WTC11 (cell line): ENCODE measurements around the gene RAB11FIP3. TPM values are rescaled to one million over a fixed set of nuclear protein-coding genes. Genes with fewer than 3 reads are reported as not detected.

ENCODE experiments used
- ATAC-seq: fragments of 200-7000 bp; cut with Tn5 transposase; 2 replicates; pipeline ENCODE4 v1.10.0; 2021; ENCODE audit warnings: mild to moderate bottlenecking, moderate library complexity
- CTCF ChIA-PET: fragments of 300-600 bp; sonication (Branson Sonifier 250); formaldehyde crosslinking; loops from one replicate; lab custom pipeline; 2021; ENCODE audit warnings: antibody characterized with exemption; lab: Charles Lee
- POLR2A ChIA-PET: fragments of 350-600 bp; sonication (Branson Sonifier 250); formaldehyde crosslinking; loops from one replicate; lab custom pipeline; 2021; ENCODE audit warnings: antibody characterized with exemption; lab: Charles Lee
- DNase-seq: peaks from one replicate; pipeline ENCODE4 v3.0.0; 2021; ENCODE audit warnings: low spot score
- H3K27ac Mint-ChIP-seq: 2 replicates; pipeline ENCODE4 v1.8.0; 2021; ENCODE audit warnings: mixed read lengths
- H3K27me3 Mint-ChIP-seq: 2 replicates; pipeline ENCODE4 v1.8.0; 2021; ENCODE audit warnings: low read depth, mild to moderate bottlenecking, moderate library complexity, mixed read lengths
- H3K36me3 Mint-ChIP-seq: 2 replicates; pipeline ENCODE4 v1.8.0; 2021; ENCODE audit warnings: mixed read lengths
- H3K4me1 Mint-ChIP-seq: 2 replicates; pipeline ENCODE4 v1.8.0; 2022; ENCODE audit warnings: mixed read lengths
- H3K4me3 Mint-ChIP-seq: 2 replicates; pipeline ENCODE4 v1.8.0; 2021; ENCODE audit warnings: mild to moderate bottlenecking, moderate library complexity, mixed read lengths
- H3K9me3 Mint-ChIP-seq: 2 replicates; pipeline ENCODE4 v1.8.0; 2021; ENCODE audit warnings: mixed read lengths
- ATF6 ChIP-seq: sonication (generic); formaldehyde crosslinking; IDR thresholded peaks from 2 replicates; pipeline ENCODE4 v1.8.1; 2023; ENCODE audit warnings: mild to moderate bottlenecking, missing genetic modification reagents
- ELF4 ChIP-seq: sonication (generic); formaldehyde crosslinking; IDR thresholded peaks from 2 replicates; pipeline ENCODE4 v1.8.1; 2022; ENCODE audit warnings: low read depth, mild to moderate bottlenecking, moderate library complexity, missing genetic modification reagents
- JUN ChIP-seq: sonication (generic); formaldehyde crosslinking; IDR thresholded peaks from 2 replicates; pipeline ENCODE4 v1.8.0; 2023; ENCODE audit warnings: mild to moderate bottlenecking, missing genetic modification reagents
- NR2C2 ChIP-seq: sonication (generic); formaldehyde crosslinking; IDR thresholded peaks from 2 replicates; pipeline ENCODE4 v1.8.0; 2022; ENCODE audit warnings: mild to moderate bottlenecking, missing genetic modification reagents
- NR3C1 ChIP-seq: sonication (generic); formaldehyde crosslinking; conservative IDR thresholded peaks from 2 replicates; pipeline ENCODE4 v1.8.1; 2023; ENCODE audit warnings: low read depth, mild to moderate bottlenecking, missing genetic modification reagents
- RORB ChIP-seq: fragments of 250-450 bp; sonication (Bioruptor Pico); IDR thresholded peaks from 2 replicates; pipeline ENCODE4 v1.9.0; 2021; ENCODE audit warnings: mild to moderate bottlenecking
- SOX15 ChIP-seq: fragments of 250-450 bp; sonication (Bioruptor Pico); IDR thresholded peaks from 2 replicates; pipeline ENCODE4 v1.9.0; 2021; ENCODE audit warnings: mild to moderate bottlenecking
- TEAD4 ChIP-seq: sonication (generic); formaldehyde crosslinking; IDR thresholded peaks from 2 replicates; pipeline ENCODE4 v1.8.0; 2022; ENCODE audit warnings: mild to moderate bottlenecking, missing genetic modification reagents
- ZNF138 ChIP-seq: sonication (generic); formaldehyde crosslinking; conservative IDR thresholded peaks from 2 replicates; pipeline ENCODE4 v1.8.1; 2022; ENCODE audit warnings: mild to moderate bottlenecking, moderate library complexity, missing genetic modification reagents
- ZNF232 ChIP-seq: sonication (generic); formaldehyde crosslinking; IDR thresholded peaks from 2 replicates; pipeline ENCODE4 v1.8.0; 2022; ENCODE audit warnings: mild to moderate bottlenecking, missing genetic modification reagents
- ZNF416 ChIP-seq: fragments of 250-450 bp; sonication (Bioruptor Pico); IDR thresholded peaks from 2 replicates; pipeline ENCODE4 v1.9.0; 2021; ENCODE audit warnings: mild to moderate bottlenecking, inconsistent platforms
- ZNF671 ChIP-seq: fragments of 250-450 bp; sonication (Bioruptor Pico); IDR thresholded peaks from 2 replicates; pipeline ENCODE4 v1.8.0; 2021; ENCODE audit warnings: mild to moderate bottlenecking
- total RNA-seq: library from RNA; stranded (reverse); gene quantifications from 3 replicates; pipeline ENCODE4 v1.2.3, GENCODE V29; 2021
- TF ChIP-seq, protein P1 (sequence below): sonication (generic); formaldehyde crosslinking; IDR thresholded peaks from 2 replicates; pipeline ENCODE4 v1.8.1; 2023; ENCODE audit warnings: mild to moderate bottlenecking, missing genetic modification reagents, moderate library complexity
- TF ChIP-seq, protein P2 (sequence below): sonication (generic); formaldehyde crosslinking; IDR thresholded peaks from 2 replicates; pipeline ENCODE4 v1.8.0; 2022; ENCODE audit warnings: missing genetic modification reagents
- TF ChIP-seq, protein P3 (sequence below): sonication (generic); formaldehyde crosslinking; IDR thresholded peaks from 2 replicates; pipeline ENCODE4 v1.8.0; 2022; ENCODE audit warnings: mild to moderate bottlenecking, missing genetic modification reagents
- TF ChIP-seq, protein P4 (sequence below): fragments of 250-450 bp; sonication (Bioruptor Pico); IDR thresholded peaks from 2 replicates; pipeline ENCODE4 v1.8.0; 2021; ENCODE audit warnings: mild to moderate bottlenecking
- TF ChIP-seq, protein P5 (sequence below): sonication (generic); formaldehyde crosslinking; IDR thresholded peaks from 2 replicates; pipeline ENCODE4 v1.8.1; 2022; ENCODE audit warnings: low read depth, missing genetic modification reagents, borderline replicate concordance

RAB11FIP3 gene
- total RNA-seq, 1 experiment from 2014 or later = 38.6 TPM

DNA sequence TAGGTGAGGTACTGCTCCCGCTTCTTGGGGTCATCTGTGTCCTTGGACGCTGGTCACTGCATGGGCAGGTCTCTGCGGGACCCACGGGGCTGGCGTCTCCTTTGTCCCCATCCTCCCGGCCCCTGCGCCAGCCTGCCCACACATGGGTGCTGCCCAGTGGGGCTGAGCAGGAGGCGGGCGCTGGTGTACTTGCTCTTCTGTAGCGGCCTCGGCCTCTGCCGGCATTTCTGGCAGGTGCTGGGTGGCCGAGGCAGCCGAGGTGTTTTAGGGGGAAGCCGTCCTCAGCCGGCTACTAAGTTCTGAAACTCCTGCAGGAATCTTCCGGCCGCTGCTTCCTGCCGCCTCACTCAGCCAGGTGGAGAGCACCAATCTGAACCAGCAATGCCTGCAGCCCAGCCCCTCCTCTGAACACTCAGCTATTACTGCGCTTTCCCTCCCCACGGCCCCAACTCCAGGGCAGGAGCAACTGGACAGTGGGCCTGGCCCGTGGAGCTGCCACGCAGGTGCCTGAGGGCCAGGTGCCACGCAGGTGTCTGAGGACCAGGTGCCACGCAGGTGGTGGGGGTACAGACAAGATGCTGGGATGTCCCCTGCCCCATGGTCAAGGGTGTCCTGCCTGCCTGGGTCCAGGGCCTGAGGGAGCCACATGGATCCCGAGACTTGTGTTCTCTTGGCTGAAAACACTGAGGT is 13.7 kb upstream of the RAB11FIP3 start:
- no peaks in the 10 kb centered on the region for H3K4me1 Mint-ChIP-seq
- no peaks in the 10 kb centered on the region for H3K9me3 Mint-ChIP-seq
- peaks cover 6% of the 10 kb centered on the region; the same call in 1 of the 2 replicates for H3K36me3 Mint-ChIP-seq
- no peaks in the 10 kb centered on the region for H3K27me3 Mint-ChIP-seq
- DNase-seq (no peak), ATAC-seq (no peak)
- TF ChIP-seq JUN (CRISPR knock-in tag) = no peak
- TF ChIP-seq, protein P1, sequence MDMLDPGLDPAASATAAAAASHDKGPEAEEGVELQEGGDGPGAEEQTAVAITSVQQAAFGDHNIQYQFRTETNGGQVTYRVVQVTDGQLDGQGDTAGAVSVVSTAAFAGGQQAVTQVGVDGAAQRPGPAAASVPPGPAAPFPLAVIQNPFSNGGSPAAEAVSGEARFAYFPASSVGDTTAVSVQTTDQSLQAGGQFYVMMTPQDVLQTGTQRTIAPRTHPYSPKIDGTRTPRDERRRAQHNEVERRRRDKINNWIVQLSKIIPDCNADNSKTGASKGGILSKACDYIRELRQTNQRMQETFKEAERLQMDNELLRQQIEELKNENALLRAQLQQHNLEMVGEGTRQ = no peak
- TF ChIP-seq NR2C2 (CRISPR knock-in tag) = no peak
- TF ChIP-seq ZNF416 = no peak
- TF ChIP-seq, protein P2, sequence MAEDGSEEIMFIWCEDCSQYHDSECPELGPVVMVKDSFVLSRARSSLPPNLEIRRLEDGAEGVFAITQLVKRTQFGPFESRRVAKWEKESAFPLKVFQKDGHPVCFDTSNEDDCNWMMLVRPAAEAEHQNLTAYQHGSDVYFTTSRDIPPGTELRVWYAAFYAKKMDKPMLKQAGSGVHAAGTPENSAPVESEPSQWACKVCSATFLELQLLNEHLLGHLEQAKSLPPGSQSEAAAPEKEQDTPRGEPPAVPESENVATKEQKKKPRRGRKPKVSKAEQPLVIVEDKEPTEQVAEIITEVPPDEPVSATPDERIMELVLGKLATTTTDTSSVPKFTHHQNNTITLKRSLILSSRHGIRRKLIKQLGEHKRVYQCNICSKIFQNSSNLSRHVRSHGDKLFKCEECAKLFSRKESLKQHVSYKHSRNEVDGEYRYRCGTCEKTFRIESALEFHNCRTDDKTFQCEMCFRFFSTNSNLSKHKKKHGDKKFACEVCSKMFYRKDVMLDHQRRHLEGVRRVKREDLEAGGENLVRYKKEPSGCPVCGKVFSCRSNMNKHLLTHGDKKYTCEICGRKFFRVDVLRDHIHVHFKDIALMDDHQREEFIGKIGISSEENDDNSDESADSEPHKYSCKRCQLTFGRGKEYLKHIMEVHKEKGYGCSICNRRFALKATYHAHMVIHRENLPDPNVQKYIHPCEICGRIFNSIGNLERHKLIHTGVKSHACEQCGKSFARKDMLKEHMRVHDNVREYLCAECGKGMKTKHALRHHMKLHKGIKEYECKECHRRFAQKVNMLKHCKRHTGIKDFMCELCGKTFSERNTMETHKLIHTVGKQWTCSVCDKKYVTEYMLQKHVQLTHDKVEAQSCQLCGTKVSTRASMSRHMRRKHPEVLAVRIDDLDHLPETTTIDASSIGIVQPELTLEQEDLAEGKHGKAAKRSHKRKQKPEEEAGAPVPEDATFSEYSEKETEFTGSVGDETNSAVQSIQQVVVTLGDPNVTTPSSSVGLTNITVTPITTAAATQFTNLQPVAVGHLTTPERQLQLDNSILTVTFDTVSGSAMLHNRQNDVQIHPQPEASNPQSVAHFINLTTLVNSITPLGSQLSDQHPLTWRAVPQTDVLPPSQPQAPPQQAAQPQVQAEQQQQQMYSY (CRISPR knock-in tag) = no peak
- TF ChIP-seq SOX15 (CRISPR knock-in tag) = no peak
- TF ChIP-seq ATF6 (CRISPR knock-in tag) = no peak
- no peak for TF ChIP-seq ZNF671 (CRISPR knock-in tag)
- TF ChIP-seq, protein P3, sequence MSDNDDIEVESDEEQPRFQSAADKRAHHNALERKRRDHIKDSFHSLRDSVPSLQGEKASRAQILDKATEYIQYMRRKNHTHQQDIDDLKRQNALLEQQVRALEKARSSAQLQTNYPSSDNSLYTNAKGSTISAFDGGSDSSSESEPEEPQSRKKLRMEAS = no peak
- TF ChIP-seq ZNF232 (CRISPR knock-in tag) = no peak
- TF ChIP-seq, protein P4, sequence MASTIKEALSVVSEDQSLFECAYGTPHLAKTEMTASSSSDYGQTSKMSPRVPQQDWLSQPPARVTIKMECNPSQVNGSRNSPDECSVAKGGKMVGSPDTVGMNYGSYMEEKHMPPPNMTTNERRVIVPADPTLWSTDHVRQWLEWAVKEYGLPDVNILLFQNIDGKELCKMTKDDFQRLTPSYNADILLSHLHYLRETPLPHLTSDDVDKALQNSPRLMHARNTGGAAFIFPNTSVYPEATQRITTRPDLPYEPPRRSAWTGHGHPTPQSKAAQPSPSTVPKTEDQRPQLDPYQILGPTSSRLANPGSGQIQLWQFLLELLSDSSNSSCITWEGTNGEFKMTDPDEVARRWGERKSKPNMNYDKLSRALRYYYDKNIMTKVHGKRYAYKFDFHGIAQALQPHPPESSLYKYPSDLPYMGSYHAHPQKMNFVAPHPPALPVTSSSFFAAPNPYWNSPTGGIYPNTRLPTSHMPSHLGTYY (CRISPR knock-in tag) = no peak
- TF ChIP-seq NR3C1 (CRISPR knock-in tag) = no peak
- TF ChIP-seq RORB = no peak
- ChIA-PET CTCF (interaction anchor here (0.6 kb wide), 2 partner anchors 25 to 304 kb away, joined by 3 read pairs; no protein-coding TSS in a partner anchor), POLR2A (interaction anchor here (0.7 kb wide), 1 partner anchor 175 kb away, joined by 5 read pairs; no protein-coding TSS in a partner anchor)
- H3K4me3 Mint-ChIP-seq = no peak overlapping the region
- H3K27ac Mint-ChIP-seq = no peak overlapping the region

GRCh38 chr16:414395-415169 is 10.9 kb upstream of the RAB11FIP3 start:
- no peak for ATAC-seq
- H3K27me3 Mint-ChIP-seq = no peaks in the 10 kb centered on the region
- no peak for DNase-seq
- POLR2A ChIA-PET = no interaction called here
- CTCF ChIA-PET = interaction anchor here (0.7 to 1.6 kb wide), 2 partner anchors 73 to 1024 kb away, joined by 4 to 5 read pairs; no protein-coding TSS in a partner anchor
- H3K4me1 Mint-ChIP-seq = no peaks in the 10 kb centered on the region
- peaks cover 4% of the 10 kb centered on the region; the same call in 1 of the 2 replicates for H3K36me3 Mint-ChIP-seq
- no peak overlapping the region for H3K4me3 Mint-ChIP-seq
- H3K9me3 Mint-ChIP-seq = no peaks in the 10 kb centered on the region
- H3K27ac Mint-ChIP-seq = no peak overlapping the region
- TF ChIP-seq ZNF138 (CRISPR knock-in tag) (no peak), TEAD4 (CRISPR knock-in tag) (no peak), ATF6 (CRISPR knock-in tag) (no peak), ELF4 (no peak)
- TF ChIP-seq, protein P5, sequence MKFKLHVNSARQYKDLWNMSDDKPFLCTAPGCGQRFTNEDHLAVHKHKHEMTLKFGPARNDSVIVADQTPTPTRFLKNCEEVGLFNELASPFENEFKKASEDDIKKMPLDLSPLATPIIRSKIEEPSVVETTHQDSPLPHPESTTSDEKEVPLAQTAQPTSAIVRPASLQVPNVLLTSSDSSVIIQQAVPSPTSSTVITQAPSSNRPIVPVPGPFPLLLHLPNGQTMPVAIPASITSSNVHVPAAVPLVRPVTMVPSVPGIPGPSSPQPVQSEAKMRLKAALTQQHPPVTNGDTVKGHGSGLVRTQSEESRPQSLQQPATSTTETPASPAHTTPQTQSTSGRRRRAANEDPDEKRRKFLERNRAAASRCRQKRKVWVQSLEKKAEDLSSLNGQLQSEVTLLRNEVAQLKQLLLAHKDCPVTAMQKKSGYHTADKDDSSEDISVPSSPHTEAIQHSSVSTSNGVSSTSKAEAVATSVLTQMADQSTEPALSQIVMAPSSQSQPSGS (CRISPR knock-in tag) = no peak
